ENCODE measurements around the gene ELOVL5.

The ELOVL5 gene

DNA sequence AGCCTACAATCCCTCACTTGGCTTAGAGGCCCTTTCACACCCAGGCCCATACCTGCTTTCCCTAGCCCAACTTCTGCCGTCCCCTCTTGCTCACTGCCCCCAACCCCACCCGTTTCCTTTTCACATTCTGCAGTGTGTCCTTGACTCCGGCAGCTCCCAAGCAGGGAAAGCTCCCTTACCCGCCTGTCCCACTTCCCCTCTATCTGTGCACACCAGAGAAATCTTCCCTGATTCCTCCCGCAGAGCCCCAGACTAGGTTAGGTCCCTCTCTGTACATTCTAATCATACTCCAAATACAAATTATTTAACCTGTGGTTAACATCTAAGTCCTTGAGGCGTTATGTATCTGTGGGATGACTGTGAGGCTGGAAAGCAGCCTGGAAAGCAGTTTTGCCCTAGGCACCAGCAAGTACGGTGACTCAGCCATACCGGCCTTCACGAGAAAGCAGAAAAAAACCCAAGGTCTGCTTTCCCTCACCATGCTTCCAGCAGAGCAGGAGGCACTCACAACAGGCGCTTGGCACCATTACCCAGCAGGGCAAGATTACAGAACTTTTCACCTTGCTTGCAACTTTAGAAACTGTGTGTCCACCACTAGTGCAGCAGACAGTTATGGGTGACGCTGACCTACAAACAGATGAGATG is 22.3 kb downstream of the ELOVL5 start:
- Histone ChIP-seq H3K4me3 (ENCODE audit: severe bottlenecking) (no peak overlapping the region), H3K36me3 (ENCODE audit: low read depth) (no peaks in the 10 kb centered on the region), H3K27me3 (ENCODE audit: insufficient read depth, poor library complexity, severe bottlenecking) (no peaks in the 10 kb centered on the region), H3K9me3 (ENCODE audit: severe bottlenecking) (no peaks in the 10 kb centered on the region), H3K27ac (ENCODE audit: poor library complexity, severe bottlenecking) (peak overlapping the region; percentile 97), H3K4me1 (ENCODE audit: insufficient read depth, poor library complexity, severe bottlenecking) (peaks cover 59% of the 10 kb centered on the region)
- DNase-seq (ENCODE audit: low spot score) (peak; percentile 86), ATAC-seq (ENCODE audit: low read depth) (peak; percentile 91)
- TF ChIP-seq, protein P1, sequence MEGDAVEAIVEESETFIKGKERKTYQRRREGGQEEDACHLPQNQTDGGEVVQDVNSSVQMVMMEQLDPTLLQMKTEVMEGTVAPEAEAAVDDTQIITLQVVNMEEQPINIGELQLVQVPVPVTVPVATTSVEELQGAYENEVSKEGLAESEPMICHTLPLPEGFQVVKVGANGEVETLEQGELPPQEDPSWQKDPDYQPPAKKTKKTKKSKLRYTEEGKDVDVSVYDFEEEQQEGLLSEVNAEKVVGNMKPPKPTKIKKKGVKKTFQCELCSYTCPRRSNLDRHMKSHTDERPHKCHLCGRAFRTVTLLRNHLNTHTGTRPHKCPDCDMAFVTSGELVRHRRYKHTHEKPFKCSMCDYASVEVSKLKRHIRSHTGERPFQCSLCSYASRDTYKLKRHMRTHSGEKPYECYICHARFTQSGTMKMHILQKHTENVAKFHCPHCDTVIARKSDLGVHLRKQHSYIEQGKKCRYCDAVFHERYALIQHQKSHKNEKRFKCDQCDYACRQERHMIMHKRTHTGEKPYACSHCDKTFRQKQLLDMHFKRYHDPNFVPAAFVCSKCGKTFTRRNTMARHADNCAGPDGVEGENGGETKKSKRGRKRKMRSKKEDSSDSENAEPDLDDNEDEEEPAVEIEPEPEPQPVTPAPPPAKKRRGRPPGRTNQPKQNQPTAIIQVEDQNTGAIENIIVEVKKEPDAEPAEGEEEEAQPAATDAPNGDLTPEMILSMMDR (IDR thresholded peaks at IDR 0.05; ENCODE audit: poor library complexity, severe bottlenecking) = no peak

DNA sequence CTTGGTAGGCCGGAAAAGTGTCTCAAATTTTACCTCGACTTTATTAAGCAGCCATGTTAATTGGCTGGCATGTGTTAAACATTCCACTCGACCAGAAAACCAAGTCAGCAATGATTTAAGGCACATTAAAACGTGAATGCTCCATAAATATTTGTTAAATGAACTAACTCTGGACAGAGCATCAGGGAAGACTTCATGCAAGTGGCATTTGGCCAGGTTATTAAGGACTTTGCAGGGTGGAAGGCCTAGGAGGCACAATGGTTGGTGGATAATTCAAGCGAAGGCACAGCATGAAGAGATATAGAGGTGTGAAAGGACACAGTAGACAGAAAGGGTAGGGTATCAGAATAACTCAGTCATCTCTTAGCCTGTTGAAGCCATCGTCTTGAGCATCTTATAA is 23.0 kb downstream of the ELOVL5 start:
- Histone ChIP-seq H3K4me3 (ENCODE audit: severe bottlenecking) (no peak overlapping the region), H3K27me3 (ENCODE audit: insufficient read depth, poor library complexity, severe bottlenecking) (no peaks in the 10 kb centered on the region), H3K36me3 (ENCODE audit: low read depth) (no peaks in the 10 kb centered on the region), H3K4me1 (ENCODE audit: insufficient read depth, poor library complexity, severe bottlenecking) (peaks cover 63% of the 10 kb centered on the region), H3K27ac (ENCODE audit: poor library complexity, severe bottlenecking) (peak overlapping the region; percentile 97), H3K9me3 (ENCODE audit: severe bottlenecking) (no peaks in the 10 kb centered on the region)
- no peak for ATAC-seq (ENCODE audit: low read depth)
- TF ChIP-seq, protein P1 (IDR thresholded peaks at IDR 0.05; ENCODE audit: poor library complexity, severe bottlenecking) = no peak
- no peak for DNase-seq (ENCODE audit: low spot score)

DNA sequence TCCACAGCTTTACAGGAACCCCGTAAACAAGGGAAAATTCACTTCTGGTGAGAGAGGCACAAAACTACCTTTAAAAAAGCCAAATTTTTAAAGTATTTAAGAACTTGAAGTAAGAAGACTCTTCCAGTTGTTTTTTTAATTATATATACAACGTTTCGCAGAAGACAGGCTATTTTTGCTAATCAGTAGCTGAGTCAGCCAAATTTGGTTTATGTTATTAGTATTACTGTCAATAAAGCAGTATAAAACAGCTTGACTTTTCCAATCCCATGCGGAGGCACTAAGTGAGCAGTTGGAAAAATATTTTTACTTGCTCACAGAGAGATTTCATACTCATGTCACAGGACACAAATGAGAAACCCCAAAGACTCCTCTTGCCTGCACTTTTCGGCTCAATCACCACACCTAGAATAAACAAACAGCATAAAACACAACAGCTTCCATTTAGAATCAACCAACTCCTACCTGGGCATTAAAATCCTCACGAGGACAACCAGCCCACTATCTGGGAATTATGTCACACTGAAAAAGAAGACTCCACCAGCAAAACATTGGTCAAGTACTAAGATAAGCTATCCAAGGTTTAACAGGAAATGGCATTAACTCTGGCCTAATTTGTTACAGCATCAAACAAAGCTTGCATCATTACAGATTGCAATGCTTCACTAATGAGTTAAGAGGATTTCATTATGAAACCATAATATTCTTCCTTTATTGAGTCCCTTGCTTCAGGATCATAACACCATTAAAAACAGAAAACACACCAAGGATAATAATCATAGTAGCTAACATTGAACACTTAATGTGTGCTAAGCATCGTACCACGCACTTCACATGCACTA is 26.3 kb downstream of the ELOVL5 start:
- H3K36me3 ChIP-seq (ENCODE audit: low read depth) = no peaks in the 10 kb centered on the region
- H3K27me3 ChIP-seq (ENCODE audit: insufficient read depth, poor library complexity, severe bottlenecking) = no peaks in the 10 kb centered on the region
- DNase-seq (ENCODE audit: low spot score) (no peak), ATAC-seq (ENCODE audit: low read depth) (no peak)
- no peak overlapping the region for H3K4me3 ChIP-seq (ENCODE audit: severe bottlenecking)
- H3K27ac ChIP-seq (ENCODE audit: poor library complexity, severe bottlenecking) = peak overlapping the region; percentile 97
- TF ChIP-seq, protein P1 (IDR thresholded peaks at IDR 0.05; ENCODE audit: poor library complexity, severe bottlenecking) = no peak
- peaks cover 46% of the 10 kb centered on the region for H3K4me1 ChIP-seq (ENCODE audit: insufficient read depth, poor library complexity, severe bottlenecking)
- no peaks in the 10 kb centered on the region for H3K9me3 ChIP-seq (ENCODE audit: severe bottlenecking)

DNA sequence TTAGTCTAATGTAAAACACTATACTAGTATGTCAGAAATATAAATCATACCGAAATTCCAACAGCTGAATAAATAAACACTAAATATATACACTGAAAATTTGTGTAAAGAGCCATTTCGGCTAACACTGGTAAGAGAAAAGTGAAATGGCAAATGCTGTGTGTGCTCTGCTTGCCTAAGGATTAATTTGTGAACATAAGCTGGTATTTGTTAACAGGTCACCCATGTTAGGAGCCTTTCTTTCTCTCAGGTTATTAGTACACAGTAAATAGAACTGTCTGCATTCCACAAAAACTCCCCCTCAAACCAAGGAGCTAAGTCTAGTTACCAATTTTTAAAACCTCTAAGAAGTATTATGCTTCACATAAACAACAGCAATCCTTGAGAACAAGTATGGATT is 27.0 kb downstream of the ELOVL5 start:
- peak overlapping the region; percentile 97 for H3K27ac ChIP-seq (ENCODE audit: poor library complexity, severe bottlenecking)
- no peaks in the 10 kb centered on the region for H3K27me3 ChIP-seq (ENCODE audit: insufficient read depth, poor library complexity, severe bottlenecking)
- ATAC-seq (ENCODE audit: low read depth) = no peak
- H3K36me3 ChIP-seq (ENCODE audit: low read depth) = no peaks in the 10 kb centered on the region
- H3K9me3 ChIP-seq (ENCODE audit: severe bottlenecking) = no peaks in the 10 kb centered on the region
- H3K4me1 ChIP-seq (ENCODE audit: insufficient read depth, poor library complexity, severe bottlenecking) = peaks cover 39% of the 10 kb centered on the region
- DNase-seq (ENCODE audit: low spot score) = no peak
- TF ChIP-seq, protein P1 (IDR thresholded peaks at IDR 0.05; ENCODE audit: poor library complexity, severe bottlenecking) = no peak
- no peak overlapping the region for H3K4me3 ChIP-seq (ENCODE audit: severe bottlenecking)

DNA sequence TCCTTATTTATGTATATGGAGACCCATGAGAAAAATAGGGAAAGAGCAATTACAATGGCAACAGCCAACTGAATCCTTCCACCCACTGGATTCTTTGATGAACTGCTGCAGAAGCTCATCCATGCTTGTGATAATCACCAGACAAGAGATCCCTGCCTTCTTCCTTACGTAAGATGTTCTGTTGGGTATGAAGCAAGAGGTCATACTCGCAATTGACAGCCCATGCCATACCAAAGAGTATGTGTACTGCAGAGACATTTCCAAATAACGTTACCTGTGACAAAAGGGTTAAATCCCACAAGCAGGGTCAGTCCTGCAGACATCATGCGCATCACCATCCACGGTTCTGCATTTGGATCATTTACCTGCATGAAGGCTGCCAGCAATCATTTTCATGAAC is 27.8 kb downstream of the ELOVL5 start:
- no peak for ATAC-seq (ENCODE audit: low read depth)
- Histone ChIP-seq H3K27ac (ENCODE audit: poor library complexity, severe bottlenecking) (no peak overlapping the region), H3K4me1 (ENCODE audit: insufficient read depth, poor library complexity, severe bottlenecking) (peaks cover 38% of the 10 kb centered on the region)

More for the DNA sequence above, 27.8 kb downstream of the ELOVL5 start:
- DNase-seq (ENCODE audit: low spot score) = no peak
- Histone ChIP-seq H3K36me3 (ENCODE audit: low read depth) (no peaks in the 10 kb centered on the region), H3K27me3 (ENCODE audit: insufficient read depth, poor library complexity, severe bottlenecking) (no peaks in the 10 kb centered on the region), H3K4me3 (ENCODE audit: severe bottlenecking) (no peak overlapping the region), H3K9me3 (ENCODE audit: severe bottlenecking) (no peaks in the 10 kb centered on the region)
- TF ChIP-seq, protein P1 (IDR thresholded peaks at IDR 0.05; ENCODE audit: poor library complexity, severe bottlenecking) = no peak

Measured in RWPE2 (cell line).